Measurements from ENCODE around the gene ZNF519. TPM values are rescaled to one million over a fixed set of nuclear protein-coding genes. Genes with fewer than 3 reads are reported as not detected.

ZNF519 gene
- total RNA-seq, 4 donors from 2014 or later: 0.73 to 2.3 (median 2.0) TPM

DNA sequence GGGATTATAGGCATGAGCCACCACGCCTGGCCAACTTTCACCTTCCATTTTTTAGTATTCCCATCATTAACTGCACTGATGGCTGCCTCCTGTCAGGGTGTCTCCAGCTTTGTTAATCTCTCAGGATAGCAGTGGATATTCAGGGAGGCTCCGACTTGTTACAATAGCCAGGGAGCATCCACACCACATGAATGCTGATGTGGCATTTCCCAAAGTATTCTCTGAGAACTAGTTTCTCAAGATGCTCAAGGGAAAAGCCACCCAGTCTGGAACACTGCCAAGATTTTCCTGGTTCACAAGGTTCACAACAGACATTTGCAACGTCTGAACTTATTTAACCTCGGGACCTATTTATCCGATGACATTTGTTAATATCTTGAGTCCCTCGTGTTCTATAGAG is 33.8 kb downstream of the ZNF519 start:
- DNase-seq: no peak
- Histone ChIP-seq H3K36me3 (peaks cover 0 to 5% of the 10 kb centered on the region in 2 donors), H3K27ac (no peak overlapping the region), H3K9me3 (no peaks in the 10 kb centered on the region), H3K4me1 (no peaks in the 10 kb centered on the region), H3K27me3 (no peaks in the 10 kb centered on the region), H3K4me3 (no peak overlapping the region)
- no peak for ATAC-seq
- TF ChIP-seq, protein P1, sequence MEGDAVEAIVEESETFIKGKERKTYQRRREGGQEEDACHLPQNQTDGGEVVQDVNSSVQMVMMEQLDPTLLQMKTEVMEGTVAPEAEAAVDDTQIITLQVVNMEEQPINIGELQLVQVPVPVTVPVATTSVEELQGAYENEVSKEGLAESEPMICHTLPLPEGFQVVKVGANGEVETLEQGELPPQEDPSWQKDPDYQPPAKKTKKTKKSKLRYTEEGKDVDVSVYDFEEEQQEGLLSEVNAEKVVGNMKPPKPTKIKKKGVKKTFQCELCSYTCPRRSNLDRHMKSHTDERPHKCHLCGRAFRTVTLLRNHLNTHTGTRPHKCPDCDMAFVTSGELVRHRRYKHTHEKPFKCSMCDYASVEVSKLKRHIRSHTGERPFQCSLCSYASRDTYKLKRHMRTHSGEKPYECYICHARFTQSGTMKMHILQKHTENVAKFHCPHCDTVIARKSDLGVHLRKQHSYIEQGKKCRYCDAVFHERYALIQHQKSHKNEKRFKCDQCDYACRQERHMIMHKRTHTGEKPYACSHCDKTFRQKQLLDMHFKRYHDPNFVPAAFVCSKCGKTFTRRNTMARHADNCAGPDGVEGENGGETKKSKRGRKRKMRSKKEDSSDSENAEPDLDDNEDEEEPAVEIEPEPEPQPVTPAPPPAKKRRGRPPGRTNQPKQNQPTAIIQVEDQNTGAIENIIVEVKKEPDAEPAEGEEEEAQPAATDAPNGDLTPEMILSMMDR (IDR thresholded peaks at IDR 0.05 in 4 of 5, conservative IDR thresholded peaks at IDR 0.05 in 1 of 5): no peak
- TF ChIP-seq POLR2A (IDR thresholded peaks at IDR 0.05): no peak
- in situ Hi-C loops (cut with MboI; ENCODE audit: low sequenced_read_pairs in 4 of 4): loop anchor here in 2 of 4 donors (25.0 kb wide), 1 partner anchor 286 kb away; the partner anchor contains the start of gene MC5R (in 2 of the 2)
- intact Hi-C loops (cut with DNase I; ENCODE audit: low total_unique reads): no loop called here

GRCh38 chr18:14097761-14098160 is 34.5 kb downstream of the ZNF519 start:
- in situ Hi-C loops (cut with MboI; ENCODE audit: low sequenced_read_pairs in 4 of 4) (loop anchor here in 2 of 4 donors (25.0 kb wide), 1 partner anchor 285 kb away; the partner anchor contains the start of gene MC5R (in 2 of the 2)), intact Hi-C loops (cut with DNase I; ENCODE audit: low total_unique reads) (no loop called here)
- TF ChIP-seq POLR2A (IDR thresholded peaks at IDR 0.05): no peak
- TF ChIP-seq, protein P1 (IDR thresholded peaks at IDR 0.05 in 4 of 5, conservative IDR thresholded peaks at IDR 0.05 in 1 of 5): no peak
- Histone ChIP-seq H3K27me3 (no peaks in the 10 kb centered on the region), H3K27ac (no peak overlapping the region), H3K36me3 (peaks cover 0 to 5% of the 10 kb centered on the region in 2 donors), H3K9me3 (no peaks in the 10 kb centered on the region), H3K4me3 (no peak overlapping the region), H3K4me1 (no peaks in the 10 kb centered on the region)
- ATAC-seq (no peak), DNase-seq (no peak)

DNA sequence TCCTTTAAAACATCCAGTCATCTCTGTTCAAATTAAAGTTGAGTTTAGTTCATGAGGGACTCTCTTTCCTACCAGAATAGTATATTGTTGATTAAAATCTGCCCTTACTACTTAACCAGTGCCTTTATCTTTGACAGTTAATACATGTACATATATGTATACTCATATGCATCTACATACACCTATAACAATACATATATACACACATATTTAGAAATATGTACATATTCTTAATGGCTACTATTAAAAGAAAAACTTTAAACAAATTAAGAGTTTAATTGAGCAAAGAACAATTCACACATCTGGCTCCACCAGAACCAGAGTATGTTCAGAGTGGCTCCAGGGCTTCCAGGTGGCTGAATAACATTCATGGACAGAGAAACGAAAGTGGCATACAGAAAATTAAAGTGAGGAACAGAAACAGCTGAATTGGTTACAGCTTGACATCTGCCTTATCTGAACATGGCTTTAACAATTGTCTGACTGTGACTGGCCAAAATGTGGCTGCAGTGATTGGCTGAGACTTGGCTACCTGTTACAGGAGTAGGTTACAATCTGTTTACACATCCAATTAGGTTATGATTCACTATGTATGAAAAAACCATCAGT is 38.8 kb downstream of the ZNF519 start:
- H3K36me3 ChIP-seq: peaks cover 0 to 5% of the 10 kb centered on the region in 2 donors
- in situ Hi-C loops (cut with MboI; ENCODE audit: low sequenced_read_pairs in 4 of 4): loop anchor here in 2 of 4 donors (25.0 kb wide), 1 partner anchor 281 kb away; the partner anchor contains the start of gene MC5R (in 2 of the 2)
- no peaks in the 10 kb centered on the region for H3K27me3 ChIP-seq
- TF ChIP-seq, protein P1 (IDR thresholded peaks at IDR 0.05 in 4 of 5, conservative IDR thresholded peaks at IDR 0.05 in 1 of 5): no peak
- TF ChIP-seq POLR2A (IDR thresholded peaks at IDR 0.05): no peak
- H3K27ac ChIP-seq: no peak overlapping the region
- H3K4me1 ChIP-seq: no peaks in the 10 kb centered on the region
- H3K9me3 ChIP-seq: no peaks in the 10 kb centered on the region
- ATAC-seq: no peak
- no peak for DNase-seq
- intact Hi-C loops (cut with DNase I; ENCODE audit: low total_unique reads): no loop called here
- H3K4me3 ChIP-seq: no peak overlapping the region

DNA sequence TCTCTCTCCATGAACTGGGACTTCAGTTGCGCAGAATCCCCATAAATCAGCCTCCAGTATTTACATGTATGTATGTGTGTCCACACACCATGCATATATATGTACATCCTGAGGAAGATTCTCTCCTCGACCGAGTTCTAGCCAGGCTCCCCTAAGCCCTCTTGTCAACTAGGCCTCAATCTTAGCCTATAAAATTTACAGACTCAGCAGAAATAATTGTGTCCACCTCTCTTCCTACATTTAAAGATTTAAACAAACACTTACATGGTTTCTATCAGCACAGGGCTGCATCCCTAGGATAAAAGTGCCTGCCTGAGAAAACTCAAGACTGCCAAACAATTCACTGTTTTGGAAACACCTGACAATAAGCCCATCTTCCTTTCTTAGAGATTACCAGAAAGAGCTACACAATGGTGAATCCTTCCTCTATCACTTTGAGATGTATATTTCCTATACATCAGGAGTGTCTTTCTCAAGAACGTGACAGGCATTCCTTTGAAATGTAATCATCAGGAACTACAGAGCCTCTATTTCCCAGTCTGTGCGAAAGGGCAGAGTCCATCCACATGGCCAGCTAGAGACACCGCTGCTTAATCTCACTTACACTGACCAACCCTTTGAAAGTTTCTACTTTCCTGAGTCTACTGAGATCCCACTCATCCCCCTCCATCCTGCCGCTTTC is 39.5 kb downstream of the ZNF519 start:
- intact Hi-C loops (cut with DNase I; ENCODE audit: low total_unique reads) (no loop called here), in situ Hi-C loops (cut with MboI; ENCODE audit: low sequenced_read_pairs in 4 of 4) (loop anchor here in 2 of 4 donors (25.0 kb wide), 1 partner anchor 280 kb away; the partner anchor contains the start of gene MC5R (in 2 of the 2))
- no peaks in the 10 kb centered on the region for H3K9me3 ChIP-seq
- no peak overlapping the region for H3K27ac ChIP-seq
- no peaks in the 10 kb centered on the region for H3K4me1 ChIP-seq
- H3K27me3 ChIP-seq: no peaks in the 10 kb centered on the region
- DNase-seq: no peak
- H3K36me3 ChIP-seq: peaks cover 0 to 5% of the 10 kb centered on the region in 2 donors
- TF ChIP-seq POLR2A (IDR thresholded peaks at IDR 0.05): no peak
- TF ChIP-seq, protein P1 (IDR thresholded peaks at IDR 0.05 in 4 of 5, conservative IDR thresholded peaks at IDR 0.05 in 1 of 5): no peak
- H3K4me3 ChIP-seq: no peak overlapping the region
- no peak for ATAC-seq
